HL-60 (cell line): ENCODE results near the gene GP1BB.

Source experiments
- POLR2AphosphoS5 ChIP-seq: IDR thresholded peaks from 2 replicates; pipeline ENCODE4 v1.6.1; 2012; ENCODE audit warnings: low read depth
- TF ChIP-seq, protein P1 (sequence below): IDR thresholded peaks from one replicate; pipeline ENCODE4 v1.5.1; 2011; ENCODE audit warnings: low read length, control low read depth, inconsistent platforms; ENCODE audit not compliant: insufficient read depth
- TF ChIP-seq, protein P2 (sequence below): IDR thresholded peaks from 2 replicates; pipeline ENCODE4 v1.6.1; 2012; ENCODE audit warnings: low read depth; ENCODE audit not compliant: insufficient replicate concordance

DNA sequence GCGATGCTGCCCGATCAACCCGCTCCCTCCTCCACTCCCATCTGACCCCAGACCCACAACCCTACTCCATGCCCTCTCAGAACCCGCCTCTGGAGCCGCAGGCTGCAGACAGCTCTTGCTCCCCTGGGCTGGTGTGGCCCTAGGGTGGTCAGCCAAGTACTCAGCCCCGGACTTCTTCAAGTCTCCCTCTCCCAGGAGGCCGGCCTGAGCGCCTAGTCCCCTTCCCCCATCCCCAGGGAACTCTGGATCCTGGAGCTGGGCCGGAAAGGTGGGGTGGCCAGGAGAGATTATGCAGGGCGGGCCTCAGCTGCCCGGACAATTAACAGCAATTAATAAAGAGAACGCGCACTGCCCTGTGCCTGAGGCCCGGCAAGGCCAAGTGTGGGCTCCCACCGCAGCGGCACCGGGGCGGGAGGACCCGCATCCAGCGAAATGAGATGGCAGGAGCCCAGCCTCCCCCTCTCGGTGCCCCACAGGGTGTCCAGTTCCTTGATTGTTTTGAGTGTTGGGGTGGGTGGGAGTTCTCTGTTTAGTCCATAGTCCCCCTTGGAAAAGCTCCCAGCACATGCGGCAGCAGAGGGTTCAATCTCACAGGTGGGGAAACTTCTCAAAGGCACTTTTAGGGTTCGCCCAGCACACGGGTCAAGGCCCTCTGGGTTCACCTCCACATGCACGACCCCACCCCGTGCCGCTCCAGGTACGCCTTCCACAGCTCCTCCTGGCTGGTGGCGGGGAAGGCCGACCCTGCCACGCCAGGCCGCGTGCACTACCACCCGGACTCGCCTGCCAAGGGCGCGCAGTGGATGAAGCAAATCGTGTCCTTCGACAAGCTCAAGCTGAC, 40.3 kb downstream of the GP1BB start:
- TF ChIP-seq, protein P1, sequence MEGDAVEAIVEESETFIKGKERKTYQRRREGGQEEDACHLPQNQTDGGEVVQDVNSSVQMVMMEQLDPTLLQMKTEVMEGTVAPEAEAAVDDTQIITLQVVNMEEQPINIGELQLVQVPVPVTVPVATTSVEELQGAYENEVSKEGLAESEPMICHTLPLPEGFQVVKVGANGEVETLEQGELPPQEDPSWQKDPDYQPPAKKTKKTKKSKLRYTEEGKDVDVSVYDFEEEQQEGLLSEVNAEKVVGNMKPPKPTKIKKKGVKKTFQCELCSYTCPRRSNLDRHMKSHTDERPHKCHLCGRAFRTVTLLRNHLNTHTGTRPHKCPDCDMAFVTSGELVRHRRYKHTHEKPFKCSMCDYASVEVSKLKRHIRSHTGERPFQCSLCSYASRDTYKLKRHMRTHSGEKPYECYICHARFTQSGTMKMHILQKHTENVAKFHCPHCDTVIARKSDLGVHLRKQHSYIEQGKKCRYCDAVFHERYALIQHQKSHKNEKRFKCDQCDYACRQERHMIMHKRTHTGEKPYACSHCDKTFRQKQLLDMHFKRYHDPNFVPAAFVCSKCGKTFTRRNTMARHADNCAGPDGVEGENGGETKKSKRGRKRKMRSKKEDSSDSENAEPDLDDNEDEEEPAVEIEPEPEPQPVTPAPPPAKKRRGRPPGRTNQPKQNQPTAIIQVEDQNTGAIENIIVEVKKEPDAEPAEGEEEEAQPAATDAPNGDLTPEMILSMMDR = no peak
- TF ChIP-seq, protein P2, sequence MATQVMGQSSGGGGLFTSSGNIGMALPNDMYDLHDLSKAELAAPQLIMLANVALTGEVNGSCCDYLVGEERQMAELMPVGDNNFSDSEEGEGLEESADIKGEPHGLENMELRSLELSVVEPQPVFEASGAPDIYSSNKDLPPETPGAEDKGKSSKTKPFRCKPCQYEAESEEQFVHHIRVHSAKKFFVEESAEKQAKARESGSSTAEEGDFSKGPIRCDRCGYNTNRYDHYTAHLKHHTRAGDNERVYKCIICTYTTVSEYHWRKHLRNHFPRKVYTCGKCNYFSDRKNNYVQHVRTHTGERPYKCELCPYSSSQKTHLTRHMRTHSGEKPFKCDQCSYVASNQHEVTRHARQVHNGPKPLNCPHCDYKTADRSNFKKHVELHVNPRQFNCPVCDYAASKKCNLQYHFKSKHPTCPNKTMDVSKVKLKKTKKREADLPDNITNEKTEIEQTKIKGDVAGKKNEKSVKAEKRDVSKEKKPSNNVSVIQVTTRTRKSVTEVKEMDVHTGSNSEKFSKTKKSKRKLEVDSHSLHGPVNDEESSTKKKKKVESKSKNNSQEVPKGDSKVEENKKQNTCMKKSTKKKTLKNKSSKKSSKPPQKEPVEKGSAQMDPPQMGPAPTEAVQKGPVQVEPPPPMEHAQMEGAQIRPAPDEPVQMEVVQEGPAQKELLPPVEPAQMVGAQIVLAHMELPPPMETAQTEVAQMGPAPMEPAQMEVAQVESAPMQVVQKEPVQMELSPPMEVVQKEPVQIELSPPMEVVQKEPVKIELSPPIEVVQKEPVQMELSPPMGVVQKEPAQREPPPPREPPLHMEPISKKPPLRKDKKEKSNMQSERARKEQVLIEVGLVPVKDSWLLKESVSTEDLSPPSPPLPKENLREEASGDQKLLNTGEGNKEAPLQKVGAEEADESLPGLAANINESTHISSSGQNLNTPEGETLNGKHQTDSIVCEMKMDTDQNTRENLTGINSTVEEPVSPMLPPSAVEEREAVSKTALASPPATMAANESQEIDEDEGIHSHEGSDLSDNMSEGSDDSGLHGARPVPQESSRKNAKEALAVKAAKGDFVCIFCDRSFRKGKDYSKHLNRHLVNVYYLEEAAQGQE = no peak
- TF ChIP-seq POLR2AphosphoS5 = no peak
